Esophagus squamous epithelium (tissue), 5 donors: ENCODE measurements around the gene GORASP1. TPM values are rescaled to one million over a fixed set of nuclear protein-coding genes. Genes with fewer than 3 reads are reported as not detected.

Source experiments
- DNase-seq: peaks from one replicate; lab custom pipeline; 2025; lab: John Stamatoyannopoulos, UW
- H3K27ac ChIP-seq, 4 donors: fragments of 200-600 bp; sonication (generic); one replicate each; pipeline ENCODE4 v1.5.1; 2016 to 2019; ENCODE audit warnings: mild to moderate bottlenecking in 1 of 4
- H3K27me3 ChIP-seq, 4 donors: fragments of 200-600 bp; sonication (generic); 1 replicate in 3 of 4; 2 replicates in 1 of 4; pipeline versions ENCODE4 v1.5.1 to v1.6.0; 2017 to 2021; ENCODE audit warnings: antibody characterized with exemption in 1 of 4
- H3K36me3 ChIP-seq, 3 donors: fragments of 200-600 bp; sonication (generic); one replicate each; pipeline ENCODE4 v1.5.1; 2016 to 2019
- H3K4me1 ChIP-seq, 3 donors: fragments of 200-600 bp; sonication (generic); one replicate each; pipeline ENCODE4 v1.5.1; 2017 to 2019
- H3K4me3 ChIP-seq, 4 donors: fragments of 200-600 bp; sonication (generic); 1 replicate in 3 of 4; 2 replicates in 1 of 4; pipeline ENCODE4 v1.5.1; 2016 to 2019; ENCODE audit warnings: mild to moderate bottlenecking in 2 of 4, moderate library complexity in 1 of 4
- H3K9me3 ChIP-seq, 3 donors: fragments of 200-600 bp; sonication (generic); one replicate each; pipeline ENCODE4 v1.5.1; 2016 to 2019
- CTCF ChIP-seq, 6 experiments: fragments of 450-650 bp in 4 of 6; fragments of 200-600 bp in 2 of 6; sonication (generic) in 2 of 6; IDR thresholded peaks; one replicate each; pipeline ENCODE4 v1.5.1; 2016 to 2019; ENCODE audit warnings: antibody characterized with exemption in 6 of 6, mild to moderate bottlenecking in 4 of 6, moderate library complexity in 4 of 6
- POLR2A ChIP-seq, 4 donors: fragments of 450-650 bp; IDR thresholded peaks; one replicate each; pipeline ENCODE4 v1.6.1; 2017; ENCODE audit warnings: antibody characterized with exemption in 4 of 4, mild to moderate bottlenecking in 4 of 4, moderate library complexity in 3 of 4
- WGBS, 2 donors: methylation state at CpG; one replicate each; pipeline ENCODE4 v1.1.5; 2018; 5-methylcytosine and 5-hydroxymethylcytosine counted together
- intact Hi-C: fragments of 100-400 bp; cut with DNase I; formaldehyde crosslinking; loops from one replicate; pipeline ENCODE4 v1.15.0; 2022
- total RNA-seq, 4 donors: library from RNA; depleted of rRNA; stranded (reverse); fragments of >200 nt; gene quantifications; one replicate each; pipeline ENCODE4 v1.1.0, GENCODE V29; 2016
- donor health status: DM: yes; HTN: yes; CAD: no.

GORASP1 gene
- total RNA-seq, 4 donors from 2014 or later: 26.4 to 102 (median 43.8) TPM

GRCh38 chr3:39118931-39119660 lies 11.7 kb upstream of the GORASP1 start:
- 70 to 84% methylated on average over 5 of the region's 5 CpGs for WGBS, 2 donors
- H3K4me1 ChIP-seq: no peaks in the 10 kb centered on the region
- no peaks in the 10 kb centered on the region for H3K27me3 ChIP-seq
- intact Hi-C loops: no loop called here
- TF ChIP-seq POLR2A (IDR thresholded peaks at IDR 0.05) (no peak), CTCF (IDR thresholded peaks at IDR 0.05) (no peak)
- peaks cover 0 to 32% (median 0%) of the 10 kb centered on the region in 3 donors for H3K36me3 ChIP-seq
- H3K4me3 ChIP-seq: no peak overlapping the region
- DNase-seq: no peak
- no peaks in the 10 kb centered on the region for H3K9me3 ChIP-seq
- H3K27ac ChIP-seq: no peak overlapping the region

GRCh38 chr3:39118079-39118478 lies 10.7 kb upstream of the GORASP1 start:
- Histone ChIP-seq H3K4me1 (no peaks in the 10 kb centered on the region), H3K27ac (no peak overlapping the region), H3K4me3 (no peak overlapping the region), H3K36me3 (peaks cover 0 to 32% (median 0%) of the 10 kb centered on the region in 3 donors), H3K27me3 (no peaks in the 10 kb centered on the region), H3K9me3 (no peaks in the 10 kb centered on the region)
- WGBS, 2 donors: 56 to 75% methylated on average over 2 to 3 of the region's 3 CpGs
- no peak for DNase-seq
- intact Hi-C loops: no loop called here
- TF ChIP-seq POLR2A (IDR thresholded peaks at IDR 0.05) (no peak), CTCF (IDR thresholded peaks at IDR 0.05) (no peak)

- Histone ChIP-seq H3K27ac (no peak overlapping the region), H3K4me3 (no peak overlapping the region)
Measured at GRCh38 chr3:39115870-39116269, 8.4 kb upstream of the GORASP1 start.

GRCh38 chr3:39114456-39114855 lies 7.0 kb upstream of the GORASP1 start:
- H3K27ac ChIP-seq: no peak overlapping the region
- H3K27me3 ChIP-seq: no peaks in the 10 kb centered on the region
- no peak for DNase-seq
- H3K4me3 ChIP-seq: no peak overlapping the region
- intact Hi-C loops: no loop called here
- H3K36me3 ChIP-seq: peaks cover 0 to 33% (median 0%) of the 10 kb centered on the region in 3 donors
- H3K9me3 ChIP-seq: no peaks in the 10 kb centered on the region
- H3K4me1 ChIP-seq: no peaks in the 10 kb centered on the region
- TF ChIP-seq POLR2A (IDR thresholded peaks at IDR 0.05): no peak
- no peak for TF ChIP-seq CTCF (IDR thresholded peaks at IDR 0.05)
- WGBS, 2 donors: 76 to 100% methylated on average over 1 to 5 of the region's 5 CpGs

More at GRCh38 chr3:39115870-39116269, 8.4 kb upstream of the GORASP1 start:
- Histone ChIP-seq H3K27me3 (no peaks in the 10 kb centered on the region), H3K9me3 (no peaks in the 10 kb centered on the region), H3K4me1 (no peaks in the 10 kb centered on the region), H3K36me3 (peaks cover 0 to 37% (median 0%) of the 10 kb centered on the region in 3 donors)
- TF ChIP-seq POLR2A (IDR thresholded peaks at IDR 0.05): no peak
- 91 to 92% methylated on average over 3 of the region's 3 CpGs for WGBS, 2 donors
- DNase-seq: no peak
- intact Hi-C loops: no loop called here

GRCh38 chr3:39113291-39113690 lies 5.9 kb upstream of the GORASP1 start:
- intact Hi-C loops: no loop called here
- no peak overlapping the region for H3K27ac ChIP-seq
- H3K4me1 ChIP-seq: peaks cover 0 to 9% (median under 1%) of the 10 kb centered on the region in 3 donors
- no peaks in the 10 kb centered on the region for H3K9me3 ChIP-seq
- H3K27me3 ChIP-seq: no peaks in the 10 kb centered on the region
- 49 to 64% methylated on average over 2 of the region's 3 CpGs for WGBS, 2 donors
- TF ChIP-seq POLR2A (IDR thresholded peaks at IDR 0.05) (no peak), CTCF (IDR thresholded peaks at IDR 0.05) (no peak)
- peaks cover 0 to 22% (median 0%) of the 10 kb centered on the region in 3 donors for H3K36me3 ChIP-seq
- no peak overlapping the region for H3K4me3 ChIP-seq
- DNase-seq: no peak
